ENCODE data around the gene NEK10.
"Not testable (repeated sequence)": the region's sequence is repeated elsewhere in the genome, so short reads cannot be mapped to it uniquely, and the experiment has no call there.

The NEK10 gene

DNA sequence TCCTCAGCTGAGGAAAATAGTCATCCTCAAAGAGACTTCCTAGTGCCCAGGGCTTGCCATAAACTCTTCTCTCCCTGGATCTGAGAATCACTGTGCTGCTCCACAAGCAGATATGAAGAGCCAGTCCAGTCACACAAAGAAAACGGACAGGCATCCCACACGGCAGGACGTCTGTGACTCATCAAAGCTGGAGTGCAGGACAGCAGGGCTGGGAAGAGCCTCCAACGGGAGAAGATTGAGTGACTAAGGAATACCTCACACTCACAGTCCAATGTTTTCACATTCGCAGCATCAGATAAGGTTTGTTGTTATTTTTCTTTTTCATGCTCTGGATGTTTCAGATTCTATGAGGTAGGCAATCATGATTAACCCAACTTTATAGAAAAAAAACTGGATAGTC lies 57.8 kb downstream of the NEK10 start:
- no peak for DNase-seq (ENCODE audit: low spot score)
- TF ChIP-seq, protein P1, sequence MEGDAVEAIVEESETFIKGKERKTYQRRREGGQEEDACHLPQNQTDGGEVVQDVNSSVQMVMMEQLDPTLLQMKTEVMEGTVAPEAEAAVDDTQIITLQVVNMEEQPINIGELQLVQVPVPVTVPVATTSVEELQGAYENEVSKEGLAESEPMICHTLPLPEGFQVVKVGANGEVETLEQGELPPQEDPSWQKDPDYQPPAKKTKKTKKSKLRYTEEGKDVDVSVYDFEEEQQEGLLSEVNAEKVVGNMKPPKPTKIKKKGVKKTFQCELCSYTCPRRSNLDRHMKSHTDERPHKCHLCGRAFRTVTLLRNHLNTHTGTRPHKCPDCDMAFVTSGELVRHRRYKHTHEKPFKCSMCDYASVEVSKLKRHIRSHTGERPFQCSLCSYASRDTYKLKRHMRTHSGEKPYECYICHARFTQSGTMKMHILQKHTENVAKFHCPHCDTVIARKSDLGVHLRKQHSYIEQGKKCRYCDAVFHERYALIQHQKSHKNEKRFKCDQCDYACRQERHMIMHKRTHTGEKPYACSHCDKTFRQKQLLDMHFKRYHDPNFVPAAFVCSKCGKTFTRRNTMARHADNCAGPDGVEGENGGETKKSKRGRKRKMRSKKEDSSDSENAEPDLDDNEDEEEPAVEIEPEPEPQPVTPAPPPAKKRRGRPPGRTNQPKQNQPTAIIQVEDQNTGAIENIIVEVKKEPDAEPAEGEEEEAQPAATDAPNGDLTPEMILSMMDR (IDR thresholded peaks at IDR 0.05; ENCODE audit: extremely low read depth, missing control alignments): no peak

DNA sequence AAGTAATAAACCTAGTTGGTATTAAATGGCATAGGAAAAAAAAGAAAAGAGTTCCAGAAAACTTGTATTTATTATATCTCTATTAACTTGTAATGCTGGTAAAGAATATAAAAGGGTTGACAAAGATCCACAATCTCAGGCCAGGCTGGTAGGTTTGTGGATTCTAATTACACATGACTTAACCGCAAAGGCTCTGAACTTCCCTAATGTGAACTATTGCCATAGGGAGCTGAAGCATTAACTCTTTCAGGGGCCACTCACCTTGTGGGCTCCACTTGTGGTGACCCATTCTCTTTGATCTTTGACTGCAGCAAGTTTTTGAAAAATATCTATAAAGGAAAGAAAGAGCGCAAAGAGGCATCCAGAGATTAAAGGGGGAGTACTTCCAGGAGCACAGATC lies 58.5 kb downstream of the NEK10 start:
- no peak for DNase-seq (ENCODE audit: low spot score)
- TF ChIP-seq, protein P1 (IDR thresholded peaks at IDR 0.05; ENCODE audit: extremely low read depth, missing control alignments): no peak

DNA sequence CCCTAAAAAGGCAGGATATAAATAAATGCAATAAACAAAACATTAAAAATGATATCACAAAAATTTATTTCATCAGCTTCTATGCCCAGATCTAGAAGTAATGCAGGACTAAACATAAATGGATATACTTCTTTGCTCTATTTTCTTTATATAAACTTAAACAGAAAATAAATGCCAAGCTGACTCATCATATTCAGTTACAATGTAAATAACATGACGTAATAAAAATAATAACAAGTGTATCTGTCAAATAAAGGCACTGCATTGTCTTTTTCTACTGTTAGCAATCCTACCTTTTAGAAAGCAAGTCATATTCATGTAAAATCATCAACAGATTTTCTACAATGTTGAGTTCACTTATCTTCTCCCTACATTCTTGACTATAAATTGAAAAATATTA lies 61.6 kb downstream of the NEK10 start:
- DNase-seq (ENCODE audit: low spot score): no peak
- TF ChIP-seq, protein P1 (IDR thresholded peaks at IDR 0.05; ENCODE audit: extremely low read depth, missing control alignments): no peak

DNA sequence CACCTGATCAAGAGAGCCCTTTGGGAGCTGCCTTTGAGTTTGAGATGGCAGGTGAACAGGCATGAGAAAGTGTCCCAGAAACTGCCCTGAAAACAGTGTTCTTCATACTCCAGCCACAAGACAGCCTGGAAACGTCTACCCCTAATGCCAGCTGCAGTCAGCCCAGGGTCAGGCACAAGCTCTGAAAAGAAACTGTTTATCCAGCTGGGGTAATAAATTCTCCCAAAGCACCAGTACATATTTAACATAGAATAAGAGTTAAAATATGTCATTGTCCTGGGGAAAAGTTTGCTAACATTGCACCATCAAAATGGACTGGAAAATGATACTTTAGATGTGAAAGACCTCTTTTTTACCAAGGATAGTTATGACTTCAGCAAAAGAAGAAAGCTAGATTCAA lies 66.3 kb downstream of the NEK10 start:
- TF ChIP-seq, protein P1 (IDR thresholded peaks at IDR 0.05; ENCODE audit: extremely low read depth, missing control alignments): no peak
- DNase-seq (ENCODE audit: low spot score): no peak

DNA sequence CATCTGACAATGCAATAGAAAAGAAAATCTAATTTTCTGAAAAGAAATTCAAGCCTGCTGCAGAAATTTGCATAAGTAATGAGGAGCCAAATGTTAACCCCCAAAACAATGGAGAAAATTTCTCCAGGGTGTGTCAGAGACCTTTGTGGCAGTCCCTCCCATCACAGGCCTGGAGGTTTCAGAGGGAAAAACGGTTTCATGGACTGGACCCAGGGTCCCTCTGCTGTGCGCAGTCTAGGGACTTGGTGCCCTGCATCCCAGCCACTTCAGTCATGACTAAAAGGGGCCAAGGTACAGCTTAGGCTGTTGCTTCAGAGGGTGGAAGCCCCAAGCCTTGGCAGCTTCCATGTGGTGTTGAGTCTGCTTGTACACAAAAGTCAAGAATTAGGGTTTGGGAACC lies 70.2 kb downstream of the NEK10 start:
- not testable (repeated sequence) for DNase-seq (ENCODE audit: low spot score)

DNA sequence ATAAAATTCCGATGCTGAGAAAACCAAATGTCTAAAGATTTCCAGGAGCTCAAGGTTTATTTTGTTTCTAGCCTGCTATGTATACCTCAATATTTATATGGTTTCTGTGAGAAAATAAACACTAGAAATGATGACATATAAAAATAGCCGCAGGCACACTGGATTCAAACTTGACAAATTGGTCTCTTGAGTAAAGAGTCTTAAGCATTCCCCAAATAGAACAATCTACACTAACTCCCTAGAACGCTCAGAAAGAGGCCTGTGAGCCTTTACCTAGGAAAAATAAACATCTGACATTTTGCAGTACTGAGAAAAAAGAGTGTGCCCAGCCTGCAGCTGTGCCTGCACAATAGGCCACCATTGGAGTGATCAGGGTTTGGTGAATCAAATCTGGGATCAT lies 75.2 kb downstream of the NEK10 start:
- DNase-seq (ENCODE audit: low spot score): no peak
- TF ChIP-seq, protein P1 (IDR thresholded peaks at IDR 0.05; ENCODE audit: extremely low read depth, missing control alignments): no peak

DNA sequence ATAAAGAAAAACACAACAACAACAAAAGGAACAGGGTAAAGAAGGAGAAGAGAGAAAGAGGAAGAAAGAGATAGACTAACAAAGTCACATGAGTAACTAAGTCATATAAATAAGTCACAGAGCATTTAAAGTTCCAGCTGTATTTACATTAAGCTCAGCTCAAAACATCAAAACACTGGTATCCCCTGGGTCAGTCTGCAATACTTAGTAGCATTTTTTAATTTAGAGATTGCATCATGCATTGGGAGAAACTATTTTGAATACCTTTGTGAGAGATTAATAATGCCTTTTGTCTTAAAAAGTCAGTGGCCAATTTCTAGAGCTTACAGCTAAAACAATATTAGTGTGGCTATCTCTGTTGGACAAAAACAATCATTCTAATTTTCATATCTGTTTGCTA lies 78.4 kb downstream of the NEK10 start:
- TF ChIP-seq, protein P1 (IDR thresholded peaks at IDR 0.05; ENCODE audit: extremely low read depth, missing control alignments): no peak
- DNase-seq (ENCODE audit: low spot score): no peak

DNA sequence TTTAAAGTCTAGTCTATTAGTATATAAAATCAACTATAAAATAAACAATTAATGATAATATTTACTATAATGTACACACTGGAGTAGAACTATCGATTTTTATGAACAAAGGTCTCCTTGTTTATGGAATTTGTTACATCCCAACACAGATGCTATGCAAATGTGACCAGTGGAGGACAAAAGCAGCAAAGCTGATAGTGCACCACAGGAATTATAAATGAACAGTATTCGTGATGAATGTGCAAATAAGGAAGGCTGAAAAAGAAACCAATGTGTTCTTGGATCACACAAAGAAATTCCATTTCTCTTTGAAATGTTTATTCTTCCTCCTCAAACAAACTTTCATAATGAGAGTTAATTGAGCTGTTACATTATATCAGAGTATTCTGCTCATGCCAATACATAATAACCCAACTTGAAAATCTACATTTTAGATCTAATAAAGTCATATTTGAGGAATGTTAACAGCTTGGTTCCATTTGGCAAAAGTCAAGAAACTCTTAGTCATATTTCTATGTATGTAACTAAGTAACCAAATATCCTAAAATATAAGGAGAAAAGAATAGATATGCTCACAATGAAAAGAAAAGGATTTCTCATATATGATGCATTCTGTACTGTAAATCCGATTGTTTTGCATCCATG lies 79.3 kb downstream of the NEK10 start:
- TF ChIP-seq, protein P1 (IDR thresholded peaks at IDR 0.05; ENCODE audit: extremely low read depth, missing control alignments): no peak
- DNase-seq (ENCODE audit: low spot score): no peak

All from GM20000 (cell line).